NCI-H82 treated with DMSO at 0.1 percent for 48 hours (cell line): Measurements from ENCODE around the gene USH2A.
A peak's percentile ranks its signal among the peaks of the same experiment; 100 is the strongest.

Experiments
- DNase-seq: peaks from one replicate; lab custom pipeline; 2025; ENCODE audit not compliant: unreplicated experiment; lab: John Stamatoyannopoulos, UW

Gene USH2A

GRCh38 chr1:216057063-216057462 is 366.2 kb downstream of the USH2A start:
- no peak for DNase-seq

- no peak for DNase-seq
Observed at GRCh38 chr1:216055004-216055403, 368.2 kb downstream of the USH2A start.

DNA sequence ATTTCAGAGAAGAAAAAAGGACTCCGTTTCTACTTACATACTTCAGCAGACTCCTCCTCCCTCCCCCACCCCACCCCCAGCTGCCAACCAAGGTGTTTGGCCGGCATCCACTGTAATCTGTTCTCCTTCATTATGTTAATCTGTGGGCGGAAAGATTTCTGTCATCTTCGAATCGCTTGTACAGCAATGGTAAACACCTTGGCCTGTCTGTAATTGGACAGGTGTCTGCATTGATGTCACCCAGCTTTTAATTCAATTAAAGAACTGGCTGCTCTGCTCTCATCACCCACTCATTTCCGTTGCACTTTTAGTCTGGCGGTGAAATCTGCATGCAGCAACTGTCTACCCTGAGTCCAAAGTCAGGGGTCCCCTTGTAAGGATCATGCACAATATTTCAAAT is 368.6 kb downstream of the USH2A start:
- peak; percentile 59 for DNase-seq

DNA sequence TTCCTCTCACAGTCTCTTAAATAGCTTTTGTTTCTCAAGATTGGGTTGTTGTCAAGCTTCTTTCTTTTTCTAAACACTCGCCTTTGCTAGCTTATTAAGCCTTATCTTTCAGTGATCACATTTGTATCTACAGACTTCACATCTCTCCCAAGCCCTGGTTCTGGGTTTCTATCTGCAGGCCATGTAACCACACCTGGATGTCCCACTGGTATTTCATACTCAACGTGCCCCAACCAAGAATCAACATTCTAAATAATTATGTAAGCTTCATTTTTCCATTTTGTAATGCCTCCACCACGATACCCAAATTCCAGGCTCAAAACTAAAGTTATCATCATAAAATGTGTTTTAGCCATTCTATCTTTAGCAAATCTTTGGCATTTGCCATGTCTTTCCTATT is 372.2 kb downstream of the USH2A start:
- DNase-seq = no peak

- no peak for DNase-seq
Observed at GRCh38 chr1:216049741-216050430, 373.4 kb downstream of the USH2A start.

GRCh38 chr1:216047811-216048572 is 375.3 kb downstream of the USH2A start:
- no peak for DNase-seq

GRCh38 chr1:216046336-216046735 is 376.9 kb downstream of the USH2A start:
- DNase-seq = no peak

DNA sequence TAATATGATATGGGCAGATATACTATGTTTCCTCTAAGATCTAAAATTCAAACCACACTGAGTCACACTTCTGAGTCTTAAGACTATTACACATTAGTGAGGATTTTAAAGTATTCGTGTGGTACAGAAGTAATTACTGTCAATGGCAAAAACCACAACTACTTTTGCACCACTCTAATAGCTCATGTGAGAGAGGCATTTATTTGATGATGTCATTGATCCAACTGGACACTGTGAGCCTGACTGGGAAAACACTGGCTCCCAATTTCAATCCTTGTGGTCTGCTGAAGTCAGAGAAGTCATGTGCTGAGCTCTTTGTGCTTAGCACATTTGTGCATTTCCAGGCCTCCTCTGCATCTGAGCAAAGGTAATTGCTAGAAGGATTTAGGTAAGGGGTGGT is 377.8 kb downstream of the USH2A start:
- DNase-seq = no peak

DNA sequence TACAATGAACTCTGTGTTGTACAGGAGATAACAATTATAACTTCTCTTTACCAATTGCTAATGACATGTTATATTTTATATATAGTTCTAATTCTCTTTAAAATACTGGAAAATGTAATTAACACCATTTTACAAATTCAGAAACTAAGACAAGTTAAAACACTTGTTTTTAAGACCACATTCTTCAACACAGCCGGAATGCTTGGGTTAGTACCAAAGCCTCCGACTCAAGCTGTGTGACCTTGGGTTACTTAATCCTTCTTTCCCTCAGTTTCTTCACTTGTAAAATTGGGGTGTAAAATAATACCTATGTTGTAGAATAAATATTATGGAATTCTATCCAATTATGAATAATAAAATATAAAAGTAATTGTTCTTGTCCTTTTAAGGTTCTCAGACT is 378.7 kb downstream of the USH2A start:
- no peak for DNase-seq

GRCh38 chr1:216034506-216034905 is 388.7 kb downstream of the USH2A start:
- no peak for DNase-seq

GRCh38 chr1:216032961-216033614 is 390.2 kb downstream of the USH2A start:
- DNase-seq = no peak

DNA sequence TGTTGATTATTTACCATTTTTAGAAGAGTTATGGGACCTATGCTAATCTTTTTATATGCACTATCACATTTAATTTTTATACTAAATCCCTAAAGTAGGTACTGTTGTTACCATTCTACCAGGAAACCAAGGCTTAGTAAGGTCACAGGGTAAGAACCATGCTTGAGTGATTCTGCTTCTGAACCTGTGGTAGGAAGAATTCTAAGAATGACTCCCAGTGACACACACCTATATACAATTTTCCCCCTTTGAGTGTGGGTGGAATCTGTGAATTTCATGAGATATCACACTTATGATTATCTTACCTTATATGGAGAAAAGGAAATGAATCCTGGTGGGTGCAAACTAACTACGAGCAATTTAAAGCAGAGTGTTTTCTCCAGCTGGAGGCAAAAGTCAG is 391.0 kb downstream of the USH2A start:
- no peak for DNase-seq

DNA sequence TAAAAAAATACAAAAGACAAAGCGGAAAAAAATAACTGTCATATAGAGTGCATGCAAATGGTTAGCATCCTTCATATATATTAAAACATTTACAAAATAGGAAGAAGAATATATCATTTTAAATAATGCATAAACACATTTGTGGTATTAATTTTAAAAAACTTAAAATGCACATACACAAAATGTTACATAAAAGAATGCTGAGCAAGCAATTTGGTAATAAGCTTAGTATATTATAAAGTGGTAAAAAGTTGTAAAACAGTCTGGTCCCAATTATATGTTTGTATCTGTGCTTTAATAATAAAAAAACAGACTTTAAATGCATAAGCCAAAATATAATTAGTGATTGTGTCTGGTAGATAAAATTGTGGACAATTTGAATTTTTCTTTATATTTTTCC is 394.6 kb downstream of the USH2A start:
- no peak for DNase-seq

DNA sequence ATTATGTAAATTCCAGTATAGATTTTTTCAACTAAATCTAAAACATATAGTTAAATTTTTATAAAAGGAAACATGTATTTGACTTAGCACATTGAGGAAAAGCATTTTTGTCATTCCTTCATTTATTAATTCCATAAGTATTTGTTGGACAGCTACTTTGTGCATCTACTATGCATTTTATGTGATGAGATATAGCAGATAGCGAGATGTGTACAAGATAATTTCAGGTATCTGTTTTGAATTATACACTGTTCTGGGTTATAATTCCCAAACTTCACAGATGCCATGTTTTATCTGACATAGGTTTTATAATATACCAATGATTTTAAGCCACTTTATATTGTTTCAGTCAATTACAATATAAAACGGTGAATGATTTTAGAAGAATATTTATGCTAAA is 398.7 kb downstream of the USH2A start:
- no peak for DNase-seq

DNA sequence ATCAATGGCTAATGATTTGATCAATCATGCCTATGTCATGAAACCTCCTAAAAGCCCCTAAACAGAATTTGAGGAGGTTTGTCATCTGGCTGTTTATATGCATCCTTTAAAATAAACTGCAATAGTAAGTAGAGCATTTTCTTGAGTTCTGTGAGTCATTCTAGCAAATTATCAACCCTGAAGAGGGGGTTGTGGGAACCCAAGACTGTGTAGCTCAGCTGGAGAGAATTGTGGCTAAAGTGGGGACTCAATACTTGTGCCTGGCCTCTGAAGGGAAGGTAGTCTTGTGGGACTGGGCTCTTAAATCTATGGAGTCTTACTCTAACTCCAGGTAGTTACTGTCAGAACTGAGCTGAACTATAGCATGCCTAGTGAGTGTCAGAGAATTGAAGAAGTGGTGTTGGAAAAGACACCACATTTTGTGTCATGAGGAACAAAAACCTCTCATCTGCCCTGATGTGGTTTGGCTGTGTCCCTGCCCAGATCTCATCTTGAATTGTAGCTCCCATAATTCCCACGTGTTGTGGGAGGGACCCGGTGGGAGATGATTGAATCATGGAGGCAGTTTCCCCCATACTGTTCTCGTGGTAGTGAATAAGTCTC is 402.4 kb downstream of the USH2A start:
- no peak for DNase-seq

DNA sequence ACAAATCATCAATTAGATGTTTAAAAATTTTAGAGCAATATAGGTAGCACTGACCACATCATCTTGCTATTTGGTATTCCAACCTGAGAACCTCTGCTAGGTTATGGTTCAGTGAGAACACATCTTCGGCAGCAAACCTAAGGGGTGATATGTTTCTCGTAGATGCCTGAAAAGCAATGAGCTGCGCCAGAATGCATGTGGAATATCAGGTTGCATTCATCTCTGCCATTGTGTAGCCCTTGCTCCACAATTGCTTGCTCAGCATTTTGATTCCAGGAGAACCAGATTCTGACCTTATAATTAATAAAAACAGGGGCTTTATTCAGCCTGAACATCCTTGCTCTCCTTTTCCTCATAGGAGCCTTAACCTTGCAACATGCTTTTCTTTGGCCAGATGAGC is 408.1 kb downstream of the USH2A start:
- DNase-seq = no peak

GRCh38 chr1:216014086-216014485 is 409.2 kb downstream of the USH2A start:
- no peak for DNase-seq

DNA sequence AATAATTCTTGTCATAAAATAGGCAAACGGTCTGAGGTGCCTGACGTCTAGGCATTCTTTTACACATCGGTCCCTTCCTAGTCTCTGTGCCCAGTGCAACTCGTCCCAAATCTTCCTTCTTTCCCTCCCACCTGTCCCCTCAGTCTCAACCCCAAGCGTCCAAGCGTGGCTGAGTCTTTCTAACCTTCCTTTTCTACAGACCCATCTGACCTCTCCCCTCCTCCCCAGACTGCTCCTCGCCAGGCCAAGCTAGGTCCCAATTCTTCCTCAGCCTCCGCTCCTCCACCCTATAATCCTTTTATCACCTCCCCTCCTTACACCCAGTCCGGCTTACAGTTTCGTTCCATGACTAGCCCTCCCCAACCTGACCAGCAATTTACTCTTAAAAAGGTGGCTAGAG is 413.8 kb downstream of the USH2A start:
- peak; percentile 32 for DNase-seq

DNA sequence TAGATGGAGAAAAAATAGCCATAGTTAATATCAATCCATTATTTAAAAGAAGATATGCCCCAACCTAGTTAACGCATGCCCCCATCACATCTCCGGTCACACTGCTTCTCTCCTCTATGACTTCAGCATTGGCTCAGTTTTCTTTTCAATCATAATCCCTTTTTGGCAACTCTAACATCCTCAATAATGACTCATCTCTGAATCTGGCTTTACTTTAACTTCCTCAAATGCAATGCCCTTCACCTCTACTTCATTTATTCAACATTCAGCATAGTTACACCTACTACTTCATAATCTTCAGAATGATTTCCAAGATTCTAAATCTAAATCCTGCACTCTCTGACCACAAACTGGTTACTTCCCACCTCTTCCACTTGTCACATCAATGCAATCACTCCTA is 417.3 kb downstream of the USH2A start:
- DNase-seq = no peak

DNA sequence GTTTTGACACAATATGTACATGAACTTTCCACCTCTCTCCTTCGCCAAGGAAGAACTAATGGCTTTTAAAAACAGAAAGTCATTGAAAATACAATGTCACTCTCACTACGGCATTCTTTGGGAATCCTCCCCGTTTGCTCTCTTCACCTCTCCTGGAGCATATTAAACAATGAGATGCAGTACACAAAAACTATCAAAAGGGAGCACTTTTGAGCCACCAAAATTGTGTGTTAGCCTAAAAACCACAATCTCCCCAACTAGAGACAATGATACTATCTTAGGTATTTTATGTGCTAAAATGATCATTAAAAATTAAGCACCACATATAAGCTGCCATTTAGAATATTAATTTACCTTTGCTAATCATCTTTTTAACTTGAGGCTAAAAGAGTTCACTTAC is 430.6 kb downstream of the USH2A start:
- peak; percentile 32 for DNase-seq

DNA sequence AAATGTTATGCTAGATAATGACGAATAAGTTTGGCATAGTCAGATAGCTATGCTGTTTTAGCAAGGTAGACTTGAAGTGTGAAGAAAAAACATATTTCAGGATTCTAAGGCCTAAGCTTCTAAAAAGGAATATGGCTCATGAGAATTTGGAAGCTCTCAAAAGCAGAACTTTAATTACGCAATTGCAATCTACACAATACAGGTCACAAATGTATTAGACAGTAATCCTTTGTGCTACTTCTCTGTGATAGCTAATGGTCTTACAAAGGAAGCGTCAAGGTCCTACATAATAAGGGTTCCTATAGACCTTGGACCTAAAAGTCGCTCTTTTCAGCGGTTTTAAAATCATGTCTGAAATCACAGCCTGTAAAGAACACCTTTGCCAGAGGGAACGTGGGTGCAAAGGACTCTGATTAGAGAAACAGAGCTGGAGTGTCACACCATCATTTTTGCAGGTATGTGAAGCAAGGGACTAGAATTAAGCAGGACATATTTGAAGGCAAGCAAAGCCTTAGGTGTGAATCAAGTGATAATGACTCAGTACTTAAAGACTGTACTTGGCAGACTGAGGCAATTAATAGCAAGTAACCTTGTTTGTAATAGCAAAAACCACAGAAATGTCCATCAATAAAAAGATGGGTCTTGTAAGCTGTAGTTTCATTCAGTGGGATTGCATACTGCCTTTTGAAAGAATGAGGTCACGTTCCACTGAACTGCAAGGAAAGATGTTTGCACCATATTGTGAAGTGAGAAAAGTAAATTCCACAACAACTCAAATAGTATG is 436.0 kb downstream of the USH2A start:
- no peak for DNase-seq
